B cell (primary cell): ENCODE measurements around the gene UMAD1.

Source experiments
- EZH2 ChIP-seq: IDR thresholded peaks from 2 replicates; pipeline ENCODE4 v1.6.1; 2012; ENCODE audit warnings: borderline replicate concordance, low read depth, mild to moderate bottlenecking, moderate library complexity, low read length; ENCODE audit not compliant: insufficient read depth, poor library complexity, severe bottlenecking
- TF ChIP-seq, protein P1 (sequence below): fragments of 200-600 bp; IDR thresholded peaks from one replicate; pipeline ENCODE4 v1.8.0; 2022; ENCODE audit warnings: antibody characterized with exemption, mild to moderate bottlenecking

GRCh38 chr7:7681191-7681935 is 40.8 kb downstream of the UMAD1 start:
- TF ChIP-seq, protein P1, sequence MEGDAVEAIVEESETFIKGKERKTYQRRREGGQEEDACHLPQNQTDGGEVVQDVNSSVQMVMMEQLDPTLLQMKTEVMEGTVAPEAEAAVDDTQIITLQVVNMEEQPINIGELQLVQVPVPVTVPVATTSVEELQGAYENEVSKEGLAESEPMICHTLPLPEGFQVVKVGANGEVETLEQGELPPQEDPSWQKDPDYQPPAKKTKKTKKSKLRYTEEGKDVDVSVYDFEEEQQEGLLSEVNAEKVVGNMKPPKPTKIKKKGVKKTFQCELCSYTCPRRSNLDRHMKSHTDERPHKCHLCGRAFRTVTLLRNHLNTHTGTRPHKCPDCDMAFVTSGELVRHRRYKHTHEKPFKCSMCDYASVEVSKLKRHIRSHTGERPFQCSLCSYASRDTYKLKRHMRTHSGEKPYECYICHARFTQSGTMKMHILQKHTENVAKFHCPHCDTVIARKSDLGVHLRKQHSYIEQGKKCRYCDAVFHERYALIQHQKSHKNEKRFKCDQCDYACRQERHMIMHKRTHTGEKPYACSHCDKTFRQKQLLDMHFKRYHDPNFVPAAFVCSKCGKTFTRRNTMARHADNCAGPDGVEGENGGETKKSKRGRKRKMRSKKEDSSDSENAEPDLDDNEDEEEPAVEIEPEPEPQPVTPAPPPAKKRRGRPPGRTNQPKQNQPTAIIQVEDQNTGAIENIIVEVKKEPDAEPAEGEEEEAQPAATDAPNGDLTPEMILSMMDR, result peak; percentile 81
- no peak for TF ChIP-seq EZH2
